Stimulated activated memory B cell treated with anti-CD40 and anti-IgM and Interleukin-4, amounts not matched to agents 10 μg/mL and 1 μg/mL and 100 μg/mL, for 72 hours (primary cell): ENCODE measurements around the gene SEC16A.
A peak's percentile ranks its signal among the peaks of the same experiment; 100 is the strongest.

Experiments
- ATAC-seq: fragments of 150-1000 bp; cut with Tn5 transposase; 2 replicates; pipeline ENCODE4 v1.10.0; 2021
- H3K27ac Mint-ChIP-seq: one replicate; pipeline ENCODE4 v1.8.0; 2022; ENCODE audit warnings: mild to moderate bottlenecking, mixed read lengths
- H3K27me3 Mint-ChIP-seq: one replicate; pipeline ENCODE4 v1.8.0; 2022; ENCODE audit warnings: mixed read lengths
- H3K36me3 Mint-ChIP-seq: one replicate; pipeline ENCODE4 v1.8.0; 2022; ENCODE audit warnings: mixed read lengths
- H3K4me1 Mint-ChIP-seq: one replicate; pipeline ENCODE4 v1.8.0; 2022; ENCODE audit warnings: mixed read lengths
- H3K4me3 Mint-ChIP-seq: one replicate; pipeline ENCODE4 v1.8.0; 2022; ENCODE audit warnings: mild to moderate bottlenecking, moderate library complexity, mixed read lengths
- H3K9me3 Mint-ChIP-seq: one replicate; pipeline ENCODE4 v1.8.0; 2022; ENCODE audit warnings: mixed read lengths

SEC16A gene

GRCh38 chr9:136455043-136456002, 27.5 kb downstream of the SEC16A start:
- H3K36me3 Mint-ChIP-seq, result peaks cover 75% of the 10 kb centered on the region
- no peak overlapping the region for H3K4me3 Mint-ChIP-seq
- no peaks in the 10 kb centered on the region for H3K27me3 Mint-ChIP-seq
- no peak for ATAC-seq
- H3K27ac Mint-ChIP-seq, result no peak overlapping the region
- H3K4me1 Mint-ChIP-seq, result no peaks in the 10 kb centered on the region
- no peaks in the 10 kb centered on the region for H3K9me3 Mint-ChIP-seq

GRCh38 chr9:136454026-136454796, 28.6 kb downstream of the SEC16A start:
- no peaks in the 10 kb centered on the region for H3K27me3 Mint-ChIP-seq
- H3K27ac Mint-ChIP-seq, result no peak overlapping the region
- no peaks in the 10 kb centered on the region for H3K4me1 Mint-ChIP-seq
- H3K36me3 Mint-ChIP-seq, result peaks cover 73% of the 10 kb centered on the region
- H3K4me3 Mint-ChIP-seq, result no peak overlapping the region
- ATAC-seq, result no peak
- no peaks in the 10 kb centered on the region for H3K9me3 Mint-ChIP-seq

- Mint-ChIP-seq H3K27me3 (no peaks in the 10 kb centered on the region), H3K9me3 (no peaks in the 10 kb centered on the region), H3K4me1 (no peaks in the 10 kb centered on the region), H3K27ac (no peak overlapping the region), H3K4me3 (no peak overlapping the region), H3K36me3 (peaks cover 69% of the 10 kb centered on the region)
- no peak for ATAC-seq
These were observed 29.5 kb downstream of the SEC16A start for GRCh38 chr9:136453326-136453725.

- Mint-ChIP-seq H3K4me3 (no peak overlapping the region), H3K27me3 (no peaks in the 10 kb centered on the region), H3K36me3 (peaks cover 79% of the 10 kb centered on the region), H3K9me3 (no peaks in the 10 kb centered on the region), H3K4me1 (peaks cover 6% of the 10 kb centered on the region), H3K27ac (no peak overlapping the region)
- ATAC-seq, result no peak
These were observed 31.5 kb downstream of the SEC16A start for GRCh38 chr9:136451221-136451877.

GRCh38 chr9:136448655-136449054, 34.2 kb downstream of the SEC16A start:
- Mint-ChIP-seq H3K27ac (no peak overlapping the region), H3K36me3 (peaks cover 75% of the 10 kb centered on the region), H3K4me1 (peaks cover 6% of the 10 kb centered on the region), H3K9me3 (no peaks in the 10 kb centered on the region), H3K4me3 (no peak overlapping the region), H3K27me3 (no peaks in the 10 kb centered on the region)
- ATAC-seq, result no peak

- no peaks in the 10 kb centered on the region for H3K27me3 Mint-ChIP-seq
- peaks cover 81% of the 10 kb centered on the region for H3K36me3 Mint-ChIP-seq
- no peak overlapping the region for H3K4me3 Mint-ChIP-seq
- H3K9me3 Mint-ChIP-seq, result no peaks in the 10 kb centered on the region
- no peak overlapping the region for H3K27ac Mint-ChIP-seq
- ATAC-seq, result no peak
- peaks cover 6% of the 10 kb centered on the region for H3K4me1 Mint-ChIP-seq
These were observed 35.6 kb downstream of the SEC16A start for GRCh38 chr9:136447173-136447778.

- Mint-ChIP-seq H3K4me3 (no peak overlapping the region), H3K27me3 (no peaks in the 10 kb centered on the region), H3K27ac (no peak overlapping the region), H3K4me1 (peaks cover 6% of the 10 kb centered on the region), H3K9me3 (no peaks in the 10 kb centered on the region), H3K36me3 (peaks cover 80% of the 10 kb centered on the region)
- no peak for ATAC-seq
These were observed 37.0 kb downstream of the SEC16A start for GRCh38 chr9:136445799-136446198.

GRCh38 chr9:136444102-136444501, 38.7 kb downstream of the SEC16A start:
- Mint-ChIP-seq H3K9me3 (no peaks in the 10 kb centered on the region), H3K4me3 (no peak overlapping the region), H3K36me3 (peaks cover 70% of the 10 kb centered on the region), H3K4me1 (peaks cover 6% of the 10 kb centered on the region), H3K27me3 (no peaks in the 10 kb centered on the region), H3K27ac (no peak overlapping the region)
- no peak for ATAC-seq

GRCh38 chr9:136443687-136444086, 39.2 kb downstream of the SEC16A start:
- no peaks in the 10 kb centered on the region for H3K27me3 Mint-ChIP-seq
- H3K4me3 Mint-ChIP-seq, result no peak overlapping the region
- H3K27ac Mint-ChIP-seq, result no peak overlapping the region
- ATAC-seq, result no peak
- peaks cover 6% of the 10 kb centered on the region for H3K4me1 Mint-ChIP-seq
- peaks cover 69% of the 10 kb centered on the region for H3K36me3 Mint-ChIP-seq
- no peaks in the 10 kb centered on the region for H3K9me3 Mint-ChIP-seq

- H3K4me3 Mint-ChIP-seq, result no peak overlapping the region
- H3K27ac Mint-ChIP-seq, result no peak overlapping the region
- H3K4me1 Mint-ChIP-seq, result peaks cover 10% of the 10 kb centered on the region
- no peaks in the 10 kb centered on the region for H3K27me3 Mint-ChIP-seq
- ATAC-seq, result no peak
- H3K9me3 Mint-ChIP-seq, result no peaks in the 10 kb centered on the region
- H3K36me3 Mint-ChIP-seq, result peaks cover 63% of the 10 kb centered on the region
These were observed 39.8 kb downstream of the SEC16A start for GRCh38 chr9:136443087-136443486.

GRCh38 chr9:136442265-136442664, 40.6 kb downstream of the SEC16A start:
- Mint-ChIP-seq H3K27me3 (no peaks in the 10 kb centered on the region), H3K36me3 (peaks cover 55% of the 10 kb centered on the region), H3K4me3 (no peak overlapping the region), H3K4me1 (peaks cover 18% of the 10 kb centered on the region), H3K27ac (no peak overlapping the region), H3K9me3 (no peaks in the 10 kb centered on the region)
- ATAC-seq, result no peak

- H3K9me3 Mint-ChIP-seq, result no peaks in the 10 kb centered on the region
- peaks cover 50% of the 10 kb centered on the region for H3K36me3 Mint-ChIP-seq
- peaks cover 19% of the 10 kb centered on the region for H3K4me1 Mint-ChIP-seq
- no peak overlapping the region for H3K4me3 Mint-ChIP-seq
- ATAC-seq, result no peak
- no peak overlapping the region for H3K27ac Mint-ChIP-seq
- H3K27me3 Mint-ChIP-seq, result no peaks in the 10 kb centered on the region
These were observed 41.1 kb downstream of the SEC16A start for GRCh38 chr9:136441681-136442245.

- ATAC-seq, result no peak
- Mint-ChIP-seq H3K4me3 (no peak overlapping the region), H3K9me3 (no peaks in the 10 kb centered on the region), H3K27ac (no peak overlapping the region), H3K27me3 (no peaks in the 10 kb centered on the region), H3K4me1 (peaks cover 22% of the 10 kb centered on the region), H3K36me3 (peaks cover 45% of the 10 kb centered on the region)
These were observed 41.6 kb downstream of the SEC16A start for GRCh38 chr9:136441191-136441680.

GRCh38 chr9:136439481-136440408, 43.1 kb downstream of the SEC16A start, which contains the start of gene INPP5E:
INPP5E (minus strand) TSS chr9:136439845; CDS start chr9:136439419, 426 bp downstream.
- Mint-ChIP-seq H3K4me1 (peaks cover 29% of the 10 kb centered on the region), H3K4me3 (peak within 1 kb of the TSS; percentile 78), H3K27ac (peak within 1 kb of the TSS; percentile 64), H3K9me3 (no peaks in the 10 kb centered on the region), H3K36me3 (peaks cover 34% of the 10 kb centered on the region), H3K27me3 (no peaks in the 10 kb centered on the region)
- ATAC-seq, result peak; percentile 93
